H9 (cell line): Measurements from ENCODE around the gene EXOC3L4. TPM values are rescaled to one million over a fixed set of nuclear protein-coding genes. Genes with fewer than 3 reads are reported as not detected.

Source experiments
- DNase-seq: peaks from one replicate; pipeline ENCODE4 v3.0.0-alpha.2; 2017
- H2AFZ ChIP-seq: one replicate; pipeline ENCODE4 v1.6.1; 2013; ENCODE audit warnings: mild to moderate bottlenecking, low read length, control low read depth, moderate library complexity
- H2AK5ac ChIP-seq: 2 replicates; pipeline ENCODE4 v1.6.1; 2013; ENCODE audit warnings: low read length, control low read depth, mixed read lengths; ENCODE audit not compliant: insufficient read length
- H2BK120ac ChIP-seq: one replicate; pipeline ENCODE4 v1.6.1; 2013; ENCODE audit warnings: low read depth, mild to moderate bottlenecking, low read length, control low read depth, inconsistent platforms; ENCODE audit not compliant: poor library complexity, severe bottlenecking
- H2BK12ac ChIP-seq: 2 replicates; pipeline ENCODE4 v1.6.1; 2013; ENCODE audit warnings: low read length, control low read depth, mixed read lengths, low read depth; ENCODE audit not compliant: insufficient read length
- H2BK15ac ChIP-seq: 2 replicates; pipeline ENCODE4 v1.6.1; 2013; ENCODE audit warnings: low read depth, low read length, control low read depth
- H2BK20ac ChIP-seq: one replicate; pipeline ENCODE4 v1.6.1; 2013; ENCODE audit warnings: low read depth, mild to moderate bottlenecking, low read length, control low read depth, inconsistent platforms; ENCODE audit not compliant: poor library complexity, severe bottlenecking
- H2BK5ac ChIP-seq: 2 replicates; pipeline ENCODE4 v1.6.1; 2013; ENCODE audit warnings: low read length, control low read depth, mixed read lengths; ENCODE audit not compliant: insufficient read length
- H3K14ac ChIP-seq: 2 replicates; pipeline ENCODE4 v1.6.1; 2013; ENCODE audit warnings: low read length, control low read depth; ENCODE audit not compliant: insufficient read depth
- H3K18ac ChIP-seq: 2 replicates; pipeline ENCODE4 v1.6.1; 2013; ENCODE audit warnings: low read depth, mild to moderate bottlenecking, mixed read lengths, low read length, control low read depth; ENCODE audit not compliant: insufficient read length
- H3K23ac ChIP-seq: 2 replicates; pipeline ENCODE4 v1.6.1; 2013; ENCODE audit warnings: low read length, control low read depth, mixed read lengths, low read depth; ENCODE audit not compliant: insufficient read length
- H3K23me2 ChIP-seq: 2 replicates; pipeline ENCODE4 v1.6.1; 2013; ENCODE audit warnings: low read depth, mild to moderate bottlenecking, mixed read lengths, low read length, control low read depth; ENCODE audit not compliant: insufficient read length, poor library complexity, severe bottlenecking
- H3K27ac ChIP-seq: 2 replicates; pipeline ENCODE4 v1.5.1; 2013; ENCODE audit warnings: low read length, control low read depth, mixed read lengths, low read depth; ENCODE audit not compliant: insufficient read length
- H3K27me3 ChIP-seq: 2 replicates; pipeline ENCODE4 v1.6.1; 2013; ENCODE audit warnings: low read length, control low read depth, inconsistent platforms; ENCODE audit not compliant: insufficient read depth
- H3K4ac ChIP-seq: 2 replicates; pipeline ENCODE4 v1.6.1; 2013; ENCODE audit warnings: low read depth, mild to moderate bottlenecking, control low read depth, inconsistent platforms, low read length, moderate library complexity
- H3K4me1 ChIP-seq: 2 replicates; pipeline ENCODE4 v1.6.1; 2013; ENCODE audit warnings: low read length, control low read depth, inconsistent platforms; ENCODE audit not compliant: insufficient read depth
- H3K4me2 ChIP-seq: 2 replicates; pipeline ENCODE4 v1.6.1; 2013; ENCODE audit warnings: low read length, control low read depth, mixed read lengths; ENCODE audit not compliant: insufficient read length, insufficient read depth
- H3K56ac ChIP-seq: 2 replicates; pipeline ENCODE4 v1.6.1; 2013; ENCODE audit warnings: low read depth, mild to moderate bottlenecking, mixed read lengths, low read length, control low read depth; ENCODE audit not compliant: insufficient read length
- H3K79me1 ChIP-seq: 2 replicates; pipeline ENCODE4 v1.6.1; 2013; ENCODE audit warnings: low read depth, mild to moderate bottlenecking, moderate library complexity, low read length, control low read depth, inconsistent platforms; ENCODE audit not compliant: insufficient read depth, poor library complexity, severe bottlenecking
- H3K79me2 ChIP-seq: 2 replicates; pipeline ENCODE4 v1.6.1; 2013; ENCODE audit warnings: low read length, control low read depth, inconsistent platforms; ENCODE audit not compliant: insufficient read depth
- H3K9ac ChIP-seq: 2 replicates; pipeline ENCODE4 v1.6.1; 2013; ENCODE audit warnings: low read length, control low read depth, mixed read lengths; ENCODE audit not compliant: insufficient read length; ENCODE audit errors: extremely low read depth
- H3K9me3 ChIP-seq: one replicate; pipeline ENCODE4 v1.6.1; 2013; ENCODE audit warnings: low read depth, low read length, inconsistent platforms; ENCODE audit not compliant: control insufficient read depth
- H3T11ph ChIP-seq: one replicate; pipeline ENCODE4 v1.6.1; 2013; ENCODE audit warnings: mild to moderate bottlenecking, low read length, control low read depth, inconsistent platforms
- H4K20me1 ChIP-seq: one replicate; pipeline ENCODE4 v1.6.1; 2013; ENCODE audit not compliant: control insufficient read depth, insufficient read length, insufficient read depth
- H4K5ac ChIP-seq: 2 replicates; pipeline ENCODE4 v1.6.1; 2013; ENCODE audit warnings: low read depth, mild to moderate bottlenecking, mixed read lengths, low read length, control low read depth; ENCODE audit not compliant: insufficient read length
- H4K8ac ChIP-seq: replicated peaks from 2 replicates; pipeline ENCODE4 v1.6.1; 2013; ENCODE audit warnings: low read length, control low read depth, mixed read lengths, low read depth; ENCODE audit not compliant: insufficient read length
- H4K91ac ChIP-seq: 2 replicates; pipeline ENCODE4 v1.6.1; 2013; ENCODE audit warnings: low read depth, mild to moderate bottlenecking, moderate library complexity, mixed read lengths, low read length, control low read depth; ENCODE audit not compliant: insufficient read length
- H3K27ac Mint-ChIP-seq, 3 experiments: 2 replicates in 2 of 3; 3 replicates in 1 of 3; pipeline ENCODE4 v1.8.0; 2020 to 2021; ENCODE audit warnings: mixed read lengths in 3 of 3, mild to moderate bottlenecking in 1 of 3, moderate library complexity in 1 of 3
- H3K27me3 Mint-ChIP-seq: 2 replicates; pipeline ENCODE4 v1.8.0; 2021; ENCODE audit warnings: low read depth, mild to moderate bottlenecking, moderate library complexity, mixed read lengths
- H3K36me3 Mint-ChIP-seq, 3 experiments: 2 replicates in 2 of 3; 3 replicates in 1 of 3; pipeline ENCODE4 v1.8.0; 2020 to 2021; ENCODE audit warnings: low read depth in 3 of 3, mixed read lengths in 3 of 3; ENCODE audit not compliant: insufficient read depth in 1 of 3
- H3K4me1 Mint-ChIP-seq, 2 experiments: 2 replicates each; pipeline ENCODE4 v1.8.0; 2020; ENCODE audit warnings: mixed read lengths in 2 of 2
- H3K4me3 Mint-ChIP-seq, 2 experiments: 2 replicates in 1 of 2; 3 replicates in 1 of 2; pipeline ENCODE4 v1.8.0; 2020 to 2021; ENCODE audit warnings: mild to moderate bottlenecking in 2 of 2, mixed read lengths in 2 of 2, moderate library complexity in 1 of 2
- H3K9me3 Mint-ChIP-seq, 2 experiments: 2 replicates in 1 of 2; 3 replicates in 1 of 2; pipeline ENCODE4 v1.8.0; 2020; ENCODE audit warnings: mild to moderate bottlenecking in 2 of 2, mixed read lengths in 2 of 2, moderate library complexity in 1 of 2
- WGBS: extraction: QIAGEN DNeasy Blood & Tissue Kit; methylation state at CpG from one replicate; pipeline ENCODE4 v1.1.7; 2013; ENCODE audit warnings: missing lambda C conversion rate, low lambda C conversion rate, mixed read lengths; ENCODE audit not compliant: insufficient read length; ENCODE audit errors: extremely low coverage; 5-methylcytosine and 5-hydroxymethylcytosine counted together
- total RNA-seq: library from RNA; stranded (reverse); gene quantifications from 2 replicates; pipeline ENCODE4 v1.2.1, GENCODE V29; 2021
- TF ChIP-seq, protein P1 (sequence below): fragments of 200-600 bp; sonication (generic); conservative IDR thresholded peaks from 3 replicates; pipeline ENCODE4 v1.8.0; 2021; ENCODE audit warnings: antibody characterized with exemption, mild to moderate bottlenecking

Gene EXOC3L4
- total RNA-seq, 1 experiment from 2014 or later = 0.42 TPM

DNA sequence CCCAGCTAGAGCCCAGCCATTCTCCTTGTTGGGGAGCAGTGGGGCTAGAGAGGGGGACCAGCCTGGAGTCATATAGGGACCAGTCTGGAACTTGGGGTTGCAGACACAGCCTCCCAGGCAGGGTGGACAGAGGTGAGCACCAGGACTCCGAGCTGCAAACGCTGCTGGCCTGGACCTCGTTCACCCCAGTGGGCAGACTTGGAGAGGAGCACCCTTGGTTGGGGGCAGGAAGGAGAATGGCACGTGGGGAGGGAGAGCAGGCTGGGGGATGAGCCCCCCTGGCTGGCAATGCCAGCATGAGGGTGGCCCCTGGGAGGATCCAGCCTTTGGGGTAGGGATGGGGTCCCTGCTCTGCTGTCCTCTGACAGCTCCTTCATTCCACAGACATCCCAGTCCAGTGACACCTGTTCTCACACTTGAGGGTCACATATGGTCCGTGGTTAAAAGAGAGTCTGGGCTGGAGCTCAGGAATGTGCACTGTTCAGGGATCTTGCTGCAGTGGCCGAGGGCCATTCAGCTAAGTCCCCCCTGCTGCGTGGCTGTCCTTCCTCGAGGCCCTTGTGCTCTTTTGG, 7.7 kb upstream of the EXOC3L4 start:
- no peak overlapping the region for H2BK20ac ChIP-seq
- no peaks in the 10 kb centered on the region for H4K20me1 ChIP-seq
- no peak overlapping the region for H3T11ph ChIP-seq
- no peak overlapping the region for H3K23ac ChIP-seq
- no peak overlapping the region for H3K4me2 ChIP-seq
- no CpG with 5 or more reads among the region's 8 CpGs for WGBS
- no peak overlapping the region for H4K8ac ChIP-seq
- no peak overlapping the region for H2AFZ ChIP-seq
- no peak overlapping the region for H2BK120ac ChIP-seq
- H3K27me3 ChIP-seq = peaks cover 1% of the 10 kb centered on the region; the same call in 1 of the 2 replicates
- Mint-ChIP-seq H3K36me3 (no peaks in the 10 kb centered on the region), H3K4me1 (peaks cover 5 to 12% of the 10 kb centered on the region in 2 experiments), H3K4me3 (no peak overlapping the region), H3K9me3 (no peaks in the 10 kb centered on the region), H3K27me3 (peaks cover 11% of the 10 kb centered on the region), H3K27ac (no peak overlapping the region)
- H2BK15ac ChIP-seq = no peak overlapping the region
- no peak overlapping the region for H3K4ac ChIP-seq
- no peak overlapping the region for H4K91ac ChIP-seq
- H3K79me1 ChIP-seq = no peaks in the 10 kb centered on the region
- H2BK5ac ChIP-seq = no peak overlapping the region
- no peaks in the 10 kb centered on the region for H3K79me2 ChIP-seq
- no peak overlapping the region for H2AK5ac ChIP-seq
- no peak overlapping the region for H2BK12ac ChIP-seq
- TF ChIP-seq, protein P1, sequence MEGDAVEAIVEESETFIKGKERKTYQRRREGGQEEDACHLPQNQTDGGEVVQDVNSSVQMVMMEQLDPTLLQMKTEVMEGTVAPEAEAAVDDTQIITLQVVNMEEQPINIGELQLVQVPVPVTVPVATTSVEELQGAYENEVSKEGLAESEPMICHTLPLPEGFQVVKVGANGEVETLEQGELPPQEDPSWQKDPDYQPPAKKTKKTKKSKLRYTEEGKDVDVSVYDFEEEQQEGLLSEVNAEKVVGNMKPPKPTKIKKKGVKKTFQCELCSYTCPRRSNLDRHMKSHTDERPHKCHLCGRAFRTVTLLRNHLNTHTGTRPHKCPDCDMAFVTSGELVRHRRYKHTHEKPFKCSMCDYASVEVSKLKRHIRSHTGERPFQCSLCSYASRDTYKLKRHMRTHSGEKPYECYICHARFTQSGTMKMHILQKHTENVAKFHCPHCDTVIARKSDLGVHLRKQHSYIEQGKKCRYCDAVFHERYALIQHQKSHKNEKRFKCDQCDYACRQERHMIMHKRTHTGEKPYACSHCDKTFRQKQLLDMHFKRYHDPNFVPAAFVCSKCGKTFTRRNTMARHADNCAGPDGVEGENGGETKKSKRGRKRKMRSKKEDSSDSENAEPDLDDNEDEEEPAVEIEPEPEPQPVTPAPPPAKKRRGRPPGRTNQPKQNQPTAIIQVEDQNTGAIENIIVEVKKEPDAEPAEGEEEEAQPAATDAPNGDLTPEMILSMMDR = no peak
- H3K9me3 ChIP-seq = no peaks in the 10 kb centered on the region
- H3K27ac ChIP-seq = no peak overlapping the region
- peaks cover 4% of the 10 kb centered on the region for H3K23me2 ChIP-seq
- H3K9ac ChIP-seq = no peak overlapping the region
- no peak for DNase-seq
- no peak overlapping the region for H3K14ac ChIP-seq
- H4K5ac ChIP-seq = no peak overlapping the region
- H3K56ac ChIP-seq = no peak overlapping the region
- no peaks in the 10 kb centered on the region for H3K4me1 ChIP-seq
- no peak overlapping the region for H3K18ac ChIP-seq
